AG04449 (cell line): ENCODE data around the gene TMEM181.
"Not testable (repeated sequence)": the region's sequence is repeated elsewhere in the genome, so short reads cannot be mapped to it uniquely, and the experiment has no call there.

Source experiments
- CTCF ChIA-PET: fragments of 350-600 bp; formaldehyde crosslinking; extraction: SDS; loops from one replicate; lab custom pipeline; 2021; ENCODE audit warnings: antibody characterized with exemption; lab: Yijun Ruan, JAX
- POLR2A ChIA-PET: fragments of 400-600, 350-600 bp; formaldehyde crosslinking; extraction: SDS; loops from one replicate; lab custom pipeline; 2020; ENCODE audit warnings: antibody characterized with exemption, inconsistent platforms; lab: Yijun Ruan, JAX
- DNase-seq: peaks from one replicate; pipeline ENCODE4 v3.0.0-alpha.2; 2010; ENCODE audit warnings: low read depth, low spot score
- H3K4me3 ChIP-seq: 2 replicates; pipeline ENCODE4 v1.5.1; 2011; ENCODE audit warnings: low read depth, mild to moderate bottlenecking, control low read depth, low read length
- CTCF ChIP-seq: IDR thresholded peaks from one replicate; pipeline ENCODE4 v1.5.1; 2011; ENCODE audit warnings: mild to moderate bottlenecking, moderate library complexity, low read length, control low read depth, inconsistent platforms; ENCODE audit not compliant: insufficient read depth; ENCODE audit errors: missing control alignments

Gene TMEM181

DNA sequence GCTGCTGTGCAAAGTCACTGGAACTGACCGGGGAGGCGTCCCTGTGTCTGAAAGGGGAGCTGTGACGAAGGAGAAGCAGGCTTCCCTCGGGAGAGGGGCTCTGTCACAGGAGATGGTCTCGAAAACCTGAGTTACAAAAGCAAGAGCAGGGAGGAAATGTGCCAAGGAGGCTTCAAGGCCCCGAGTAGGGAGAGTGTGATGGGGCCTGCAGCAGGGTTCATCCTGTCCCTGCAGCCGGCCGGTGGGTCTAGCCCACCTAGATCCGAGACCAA, 68.0 kb downstream of the TMEM181 start:
- TF ChIP-seq CTCF: no peak
- no peak for DNase-seq
- POLR2A ChIA-PET: interaction anchor here (0.6 kb wide), 1 partner anchor 19 kb away, joined by 4 read pairs; no protein-coding TSS in a partner anchor
- CTCF ChIA-PET: interaction anchor here (1.7 kb wide), 1 partner anchor 63 kb away, joined by 8 read pairs; no protein-coding TSS in a partner anchor
- H3K4me3 ChIP-seq: no peak overlapping the region

- TF ChIP-seq CTCF: no peak
- ChIA-PET POLR2A (interaction anchor here (0.6 kb wide), 1 partner anchor 9 kb away, joined by 3 read pairs; no protein-coding TSS in a partner anchor), CTCF (interaction anchor here (1.0 to 1.7 kb wide), 5 partner anchors 24 to 414 kb away, joined by 3 to 8 read pairs (median 5); no protein-coding TSS in a partner anchor)
- no peak overlapping the region for H3K4me3 ChIP-seq
- DNase-seq: no peak
Observed at GRCh38 chr6:158628542-158628941, 68.7 kb downstream of the TMEM181 start.

DNA sequence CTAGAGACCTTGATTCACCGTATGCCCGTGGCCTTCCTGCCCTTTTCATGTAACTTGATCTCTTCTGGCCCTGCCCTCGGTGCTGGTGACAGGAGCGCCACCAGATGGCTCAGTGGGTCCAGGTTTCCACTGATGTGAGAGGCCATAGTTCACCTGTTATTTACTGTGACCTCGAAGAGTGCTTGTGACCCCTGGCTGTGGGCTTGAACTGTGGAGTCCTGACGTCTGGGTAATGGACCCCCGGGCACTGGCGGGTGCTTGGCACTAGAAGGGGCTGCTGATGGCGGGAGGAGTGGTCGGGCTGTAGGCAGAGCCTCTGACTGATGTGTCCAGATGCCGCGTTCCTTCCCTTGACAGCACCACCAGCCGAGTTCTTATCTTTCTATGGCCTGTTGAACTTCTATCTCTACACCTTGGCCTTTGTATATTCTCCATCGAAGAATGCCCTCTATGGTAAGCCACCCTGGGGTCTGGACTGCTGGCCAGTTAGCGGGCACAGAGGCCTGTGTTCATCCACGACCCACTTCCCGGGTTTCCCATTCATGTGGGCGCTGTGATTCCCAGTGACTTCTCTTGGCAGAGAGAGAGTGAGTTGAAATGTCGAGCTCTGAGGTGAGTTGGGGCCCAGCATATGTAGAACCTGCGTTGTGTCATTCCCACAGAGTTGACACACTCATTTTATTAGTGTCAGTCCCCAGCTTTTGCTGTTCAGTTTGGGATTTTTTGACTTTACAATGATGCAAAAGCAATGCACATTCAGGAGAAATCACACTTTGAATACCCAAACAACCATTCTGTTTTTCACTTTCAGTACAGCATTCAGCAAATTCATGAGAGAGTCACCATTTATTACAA, 69.7 kb downstream of the TMEM181 start:
- ChIA-PET CTCF (interaction anchor here (0.7 to 2.1 kb wide), 8 partner anchors 19 to 424 kb away, joined by 3 to 8 read pairs (median 4); no protein-coding TSS in a partner anchor), POLR2A (no interaction called here)
- DNase-seq: no peak
- H3K4me3 ChIP-seq: no peak overlapping the region
- TF ChIP-seq CTCF: no peak

GRCh38 chr6:158630938-158631616, 71.2 kb downstream of the TMEM181 start:
- H3K4me3 ChIP-seq: no peak overlapping the region
- no peak for TF ChIP-seq CTCF
- ChIA-PET CTCF (interaction anchor here (1.5 to 2.1 kb wide), 3 partner anchors 18 to 60 kb away, joined by 3 to 8 read pairs (median 4); no protein-coding TSS in a partner anchor), POLR2A (no interaction called here)
- no peak for DNase-seq

- H3K4me3 ChIP-seq: no peak overlapping the region
- CTCF ChIA-PET: interaction anchor here (1.2 to 2.1 kb wide), 3 partner anchors 9 to 59 kb away, joined by 5 to 8 read pairs (median 8); no protein-coding TSS in a partner anchor
- no peak for DNase-seq
- POLR2A ChIA-PET: interaction anchor here (0.6 kb wide), 1 partner anchor 1018 kb away, joined by 3 read pairs; no protein-coding TSS in a partner anchor
- no peak for TF ChIP-seq CTCF
Observed at GRCh38 chr6:158631678-158632537, 72.0 kb downstream of the TMEM181 start.

- DNase-seq, POLR2A ChIA-PET, H3K4me3 ChIP-seq: not testable (repeated sequence)
- CTCF ChIA-PET: interaction anchor here (0.5 to 1.6 kb wide), 4 partner anchors 10 to 144 kb away, joined by 3 to 8 read pairs (median 4); no protein-coding TSS in a partner anchor
Observed at GRCh38 chr6:158632538-158633119, 72.7 kb downstream of the TMEM181 start.
